Middle frontal gyrus (tissue), 1 donor: Measurements from ENCODE around the gene GPALPP1.
"Not testable (repeated sequence)": the region's sequence is repeated elsewhere in the genome, so short reads cannot be mapped to it uniquely, and the experiment has no call there.

Experiments used
- DNase-seq: peaks from one replicate; pipeline ENCODE4 v3.0.0-alpha.2; 2015; ENCODE audit warnings: low spot score; ENCODE audit errors: extremely low spot score

Gene GPALPP1

DNA sequence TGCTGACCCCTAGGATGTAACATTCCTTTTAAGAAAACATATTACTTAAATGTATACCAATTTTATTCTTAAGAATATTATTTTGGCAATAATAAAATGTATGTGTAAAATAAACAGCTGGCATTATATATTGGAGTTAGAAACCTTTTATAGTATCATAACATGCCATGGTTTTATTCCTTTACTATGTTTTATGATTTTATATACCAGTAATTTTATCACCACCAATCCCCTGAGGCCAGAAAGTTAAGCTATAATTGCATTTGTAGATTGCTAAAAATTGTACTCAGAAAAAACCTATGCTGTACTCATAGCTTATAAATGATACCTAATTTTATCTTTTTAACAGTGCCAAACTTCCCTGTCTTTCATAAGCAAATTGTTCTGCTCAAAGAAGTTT lies 17.9 kb downstream of the GPALPP1 start:
- DNase-seq, result no peak

DNA sequence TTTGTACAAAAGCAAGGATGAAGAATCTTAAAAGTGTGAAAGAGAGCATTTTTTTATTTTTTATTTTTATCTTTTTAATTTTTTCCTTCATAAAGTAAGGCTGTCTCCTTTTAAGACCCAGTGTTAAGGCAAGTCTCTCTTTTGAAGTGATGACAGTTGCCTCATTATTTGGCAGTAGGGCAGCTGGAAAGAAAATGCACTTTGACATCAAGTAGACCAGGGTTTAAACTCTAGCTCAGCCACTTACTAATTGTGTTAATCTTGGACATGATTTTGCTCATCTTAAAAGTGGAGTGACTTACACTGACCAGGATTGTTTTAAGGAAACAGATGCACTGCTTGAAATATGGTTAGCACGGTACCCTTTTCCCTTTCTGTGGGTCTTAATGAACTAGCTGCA lies 18.5 kb downstream of the GPALPP1 start:
- no peak for DNase-seq

DNA sequence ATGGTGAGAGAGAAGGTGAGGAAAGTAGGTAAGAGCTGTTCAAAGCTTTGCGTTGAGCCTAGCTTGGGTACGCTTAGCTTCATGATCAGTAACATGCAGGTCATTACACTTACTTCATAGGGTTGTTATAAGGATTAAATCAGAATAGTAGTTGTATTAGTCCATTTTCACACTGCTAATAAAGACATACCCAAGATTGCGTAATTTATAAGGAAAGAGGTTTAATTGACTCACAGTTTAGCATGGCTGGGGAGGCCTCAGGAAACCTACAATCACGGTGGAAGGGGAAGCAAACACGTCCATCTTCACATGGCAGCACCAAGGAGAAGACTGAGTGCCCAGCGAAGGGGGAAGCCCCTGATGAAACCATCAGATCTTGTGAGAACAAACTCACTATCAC lies 21.9 kb downstream of the GPALPP1 start:
- no peak for DNase-seq

DNA sequence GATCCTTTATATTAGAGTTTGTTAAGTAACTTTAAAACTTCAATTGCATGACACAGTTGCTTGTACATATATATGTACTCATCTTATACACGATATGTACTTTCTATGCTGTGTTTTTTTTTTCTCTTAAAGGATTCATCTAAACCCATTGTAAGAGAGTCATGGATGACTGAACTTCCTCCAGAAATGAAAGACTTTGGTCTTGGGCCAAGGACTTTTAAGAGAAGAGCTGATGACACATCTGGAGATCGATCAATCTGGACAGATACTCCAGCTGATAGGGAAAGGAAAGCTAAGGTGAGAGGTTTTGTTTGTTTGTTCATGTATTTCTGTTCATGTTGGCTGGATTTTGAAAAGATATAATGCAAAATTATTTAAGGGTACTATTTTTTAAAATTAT lies 26.0 kb downstream of the GPALPP1 start:
- no peak for DNase-seq

DNA sequence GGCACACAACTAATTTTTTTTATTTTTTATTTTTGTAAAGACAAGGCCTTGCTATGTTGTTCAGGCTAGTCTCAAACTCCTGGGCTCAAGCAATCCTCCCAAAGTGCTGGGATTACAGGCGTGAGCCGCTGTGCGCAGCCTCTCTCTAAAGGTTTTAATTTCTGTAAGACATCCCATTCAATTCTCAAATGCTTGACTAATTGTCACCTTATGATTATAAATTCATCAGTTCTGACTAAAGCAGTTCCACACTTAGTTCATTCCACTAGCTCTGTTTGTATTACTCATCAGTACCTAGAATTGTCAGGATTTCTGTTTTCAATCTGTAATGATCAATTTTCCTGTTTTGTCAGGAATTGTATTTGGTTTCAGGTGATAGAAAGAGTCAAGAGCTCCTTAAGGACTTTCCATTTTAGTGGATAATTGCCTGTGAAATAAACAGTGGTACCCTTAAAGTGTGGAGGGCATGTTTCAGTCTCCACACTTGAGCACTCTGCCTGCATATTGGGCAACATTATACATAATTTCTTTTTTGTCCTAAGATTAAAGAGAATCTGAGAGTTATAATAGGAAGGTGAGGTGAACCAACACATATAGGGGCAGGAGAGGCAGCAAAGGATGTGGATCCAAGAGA lies 27.6 kb downstream of the GPALPP1 start:
- no peak for DNase-seq

DNA sequence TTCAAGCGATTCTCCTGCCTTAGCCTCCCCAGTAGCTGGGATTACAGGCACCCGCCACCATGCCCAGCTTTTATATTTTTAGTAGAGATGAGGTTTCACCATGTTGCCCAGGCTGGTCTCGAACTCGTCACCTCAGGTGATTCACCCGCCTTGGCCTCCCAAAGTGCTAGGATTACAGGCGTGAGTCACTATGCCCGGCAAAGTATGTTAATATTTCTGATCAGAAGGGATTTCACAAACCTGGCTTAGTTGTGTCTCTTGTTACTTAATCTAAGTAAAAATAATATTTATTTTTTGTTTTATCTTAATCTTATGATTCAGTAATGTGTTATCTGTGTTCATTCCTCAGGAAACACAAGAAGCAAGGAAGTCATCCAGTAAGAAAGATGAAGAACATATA lies 30.6 kb downstream of the GPALPP1 start:
- not testable (repeated sequence) for DNase-seq

DNA sequence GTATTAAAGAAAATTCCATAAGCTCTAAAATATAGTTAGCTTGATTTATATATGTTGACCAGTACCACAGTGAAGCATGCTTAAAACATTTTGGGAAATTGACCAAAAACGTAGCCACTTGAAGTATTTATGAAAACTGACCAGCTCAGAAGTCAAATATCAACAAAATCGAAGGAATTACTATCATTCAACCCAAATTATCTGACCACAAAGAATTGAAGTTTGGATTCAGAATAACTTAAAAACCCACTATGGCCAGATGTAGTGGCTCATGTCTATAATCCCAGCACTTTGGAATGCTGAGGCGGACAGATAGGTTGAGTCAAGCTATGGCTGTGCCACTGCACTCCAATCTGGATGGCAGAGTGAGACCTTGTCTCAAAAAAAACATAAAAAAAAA lies 31.9 kb downstream of the GPALPP1 start:
- no peak for DNase-seq

DNA sequence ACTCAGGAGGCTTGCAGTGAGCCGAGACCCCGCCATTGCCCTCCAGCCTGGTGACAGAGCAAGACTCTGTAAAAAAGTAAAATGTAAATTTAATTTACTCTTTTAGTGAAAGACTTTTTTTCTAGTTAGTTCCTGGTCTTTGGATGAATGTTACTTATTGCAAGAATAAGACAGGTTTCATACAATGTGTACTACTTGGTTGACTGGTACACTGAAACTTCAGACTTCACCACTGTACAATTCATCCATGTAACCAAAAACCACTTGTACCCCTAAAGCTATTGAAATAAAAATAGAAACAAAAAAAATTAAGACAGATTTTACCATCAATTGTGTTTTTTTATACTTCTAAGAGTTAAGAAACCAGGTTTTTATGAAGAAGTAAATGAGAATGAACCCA lies 35.5 kb downstream of the GPALPP1 start:
- DNase-seq, result no peak

DNA sequence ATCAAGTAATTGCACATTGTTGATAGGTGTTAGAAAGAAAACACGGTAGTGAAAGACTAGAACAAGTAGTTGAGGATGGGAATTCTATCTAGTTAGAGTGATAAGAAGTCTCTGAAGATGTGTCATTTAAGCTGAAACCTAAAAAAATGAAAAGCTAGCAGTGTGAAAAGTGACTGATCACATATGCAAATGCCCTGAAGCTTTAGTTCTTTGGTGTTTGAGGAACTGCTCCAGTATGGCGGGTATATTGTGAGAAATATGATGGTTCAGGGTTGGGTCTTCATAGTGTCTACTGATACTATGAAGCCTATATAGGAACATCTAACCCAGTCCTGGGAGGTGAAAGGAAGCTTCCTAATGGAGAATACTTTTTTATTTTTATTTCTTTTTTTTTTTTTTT lies 45.0 kb downstream of the GPALPP1 start:
- no peak for DNase-seq

DNA sequence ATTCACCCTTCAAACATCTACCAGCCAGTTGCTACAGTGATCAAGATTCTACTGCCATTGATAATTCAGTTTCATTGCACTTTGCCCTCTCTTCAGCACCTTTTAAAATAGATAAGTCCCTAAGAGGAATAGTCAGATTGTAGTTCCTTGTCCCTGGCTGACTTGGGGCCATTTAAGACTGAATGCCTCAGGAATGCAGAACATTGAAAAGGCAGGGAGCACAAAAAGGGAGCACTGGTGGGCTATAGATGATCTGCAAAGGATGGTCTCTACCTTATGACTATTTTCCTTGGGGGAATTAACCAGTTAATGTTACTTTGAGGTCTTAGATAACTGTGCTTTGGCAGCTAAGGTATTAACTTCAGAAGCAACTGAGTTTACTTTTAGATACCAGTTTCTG lies 46.9 kb downstream of the GPALPP1 start:
- DNase-seq, result no peak

DNA sequence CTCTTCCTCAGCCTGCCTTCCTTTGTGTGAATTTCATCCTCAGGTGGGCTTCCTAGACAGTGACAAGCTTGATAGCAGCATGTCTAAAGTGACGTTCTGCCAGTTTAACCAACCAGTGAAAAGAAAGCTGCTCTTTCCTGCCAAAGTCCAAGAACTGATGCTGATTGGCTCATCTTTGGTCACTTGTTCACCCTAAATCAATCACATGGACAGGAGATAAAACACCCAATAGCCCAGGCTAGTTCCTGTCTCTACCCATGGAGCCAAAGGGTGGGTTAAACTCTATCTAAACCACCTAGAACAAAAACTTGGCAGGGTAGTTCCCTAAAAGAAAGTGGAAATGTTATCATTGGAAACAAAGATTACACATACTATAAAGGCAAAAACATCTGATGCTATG lies 50.8 kb downstream of the GPALPP1 start:
- no peak for DNase-seq

DNA sequence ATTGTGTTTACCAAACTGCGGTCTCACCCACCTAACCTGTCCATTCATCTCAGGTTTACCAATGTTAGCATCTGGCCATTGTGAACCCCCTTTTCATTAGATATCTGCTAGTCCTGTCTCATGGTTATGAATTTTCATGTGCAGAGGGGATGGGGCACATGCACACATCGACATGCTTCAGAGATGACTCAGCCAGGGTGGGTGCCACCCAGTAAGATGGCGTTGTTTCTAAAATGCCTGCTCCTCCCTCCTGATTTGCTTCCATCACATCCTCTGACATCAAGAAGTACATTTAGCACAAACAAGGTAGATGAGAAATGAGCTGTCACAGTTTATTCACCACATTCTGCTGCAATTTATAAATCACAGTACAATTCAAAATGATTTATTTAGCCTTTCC lies 51.3 kb downstream of the GPALPP1 start:
- no peak for DNase-seq

DNA sequence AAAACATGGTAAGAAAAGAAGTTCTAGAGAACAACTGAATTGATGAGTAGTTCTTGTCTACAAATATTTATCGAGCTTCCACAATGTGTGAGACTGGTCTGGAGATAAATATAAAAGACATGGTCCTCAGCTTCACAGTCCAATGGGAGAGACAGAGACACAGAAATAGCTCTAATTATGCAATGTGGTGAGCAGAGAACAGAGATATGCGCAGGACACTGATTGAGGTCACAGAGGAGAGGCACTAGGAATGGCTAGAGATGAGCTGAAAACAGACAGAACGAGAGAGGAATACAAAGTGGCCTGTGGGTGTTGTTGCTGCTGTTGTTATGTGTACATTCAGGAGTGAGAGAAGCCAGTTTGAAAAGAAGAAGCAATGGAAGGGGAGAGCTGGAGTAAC lies 53.2 kb downstream of the GPALPP1 start:
- no peak for DNase-seq

DNA sequence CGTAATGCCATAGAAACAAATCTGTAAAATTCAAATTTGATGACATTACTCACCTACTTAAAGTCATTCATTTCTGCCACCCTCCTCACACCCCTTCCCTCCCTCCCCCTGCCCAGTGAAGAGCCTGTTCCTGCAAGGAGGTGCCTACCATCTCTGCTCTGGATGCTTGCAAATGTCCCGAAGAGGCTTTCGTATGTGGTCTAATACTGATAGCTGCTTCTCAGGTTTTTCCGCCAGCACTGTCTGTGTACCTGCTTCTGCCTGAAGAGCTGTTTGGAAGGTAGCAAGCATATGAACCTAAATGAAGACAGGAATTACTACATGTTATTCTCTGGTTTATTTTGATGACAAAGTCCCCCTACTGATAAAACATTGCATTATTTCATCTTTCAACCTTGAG lies 57.1 kb downstream of the GPALPP1 start:
- DNase-seq, result no peak

DNA sequence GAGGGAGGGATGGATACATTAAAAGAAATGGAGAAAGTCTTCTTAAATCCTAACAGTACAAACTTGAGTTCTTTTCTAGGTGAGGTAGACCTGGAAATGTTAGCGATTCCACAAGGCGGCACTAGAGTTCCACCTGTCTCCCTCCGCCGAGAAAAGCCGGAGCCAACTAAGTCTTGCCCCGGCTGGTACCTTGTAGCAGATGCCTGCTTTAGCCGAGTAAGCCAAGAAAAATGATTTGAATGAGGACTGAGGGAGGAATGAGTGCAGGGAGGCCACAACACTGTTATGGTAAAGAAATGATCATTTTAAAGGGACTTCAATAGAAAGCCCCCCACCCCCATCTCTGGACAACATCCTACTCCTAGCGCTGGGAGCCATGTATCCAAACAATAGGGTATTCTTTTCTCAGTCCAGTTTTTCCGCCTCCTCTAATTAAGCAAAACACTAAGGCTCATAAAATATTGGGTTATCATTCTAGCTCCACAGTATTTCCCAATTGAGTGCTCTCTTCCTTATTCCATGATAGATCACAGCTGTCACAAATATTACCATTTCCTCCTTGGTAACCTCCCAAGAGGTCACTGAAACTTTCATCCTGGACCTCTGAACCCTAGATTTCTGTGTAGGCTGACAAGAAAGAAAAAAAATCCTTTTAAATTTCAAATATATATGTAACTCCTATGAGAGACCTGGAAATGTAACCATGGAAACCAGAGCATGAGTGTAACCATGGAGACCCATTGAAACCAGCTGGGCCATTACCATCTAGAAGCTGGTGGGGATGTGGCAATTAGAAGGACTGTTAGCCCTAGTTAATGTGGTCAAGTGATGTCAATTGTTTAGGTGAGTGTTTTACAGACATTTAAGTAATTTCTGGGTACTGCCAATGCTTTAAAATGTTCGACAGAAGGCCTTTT lies 58.3 kb downstream of the GPALPP1 start:
- peak; percentile 87 for DNase-seq

DNA sequence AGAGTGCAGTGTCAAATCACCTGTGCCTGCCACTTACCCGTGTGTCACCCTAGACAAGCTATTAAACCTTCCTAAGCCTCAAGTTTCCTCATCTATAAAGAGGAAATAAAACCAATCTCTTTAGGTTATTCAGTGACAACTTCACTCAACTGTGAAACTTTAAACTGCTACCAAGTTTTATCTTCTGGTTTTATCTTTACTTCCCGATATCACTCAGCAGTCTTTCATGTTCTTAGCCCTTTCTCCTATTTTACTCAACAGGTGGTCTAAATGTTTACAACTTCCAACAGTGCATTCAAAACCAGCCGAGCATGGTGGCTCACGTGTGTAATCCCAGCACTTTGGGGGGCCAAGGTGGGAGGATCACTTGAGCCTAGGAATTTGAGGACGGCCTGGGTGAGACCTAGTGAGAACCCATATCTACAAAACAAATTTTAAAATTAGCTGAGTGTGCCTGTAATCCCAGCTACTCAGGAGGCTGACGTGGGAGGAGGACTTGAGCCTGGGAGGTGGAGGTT lies 59.6 kb downstream of the GPALPP1 start:
- no peak for DNase-seq

DNA sequence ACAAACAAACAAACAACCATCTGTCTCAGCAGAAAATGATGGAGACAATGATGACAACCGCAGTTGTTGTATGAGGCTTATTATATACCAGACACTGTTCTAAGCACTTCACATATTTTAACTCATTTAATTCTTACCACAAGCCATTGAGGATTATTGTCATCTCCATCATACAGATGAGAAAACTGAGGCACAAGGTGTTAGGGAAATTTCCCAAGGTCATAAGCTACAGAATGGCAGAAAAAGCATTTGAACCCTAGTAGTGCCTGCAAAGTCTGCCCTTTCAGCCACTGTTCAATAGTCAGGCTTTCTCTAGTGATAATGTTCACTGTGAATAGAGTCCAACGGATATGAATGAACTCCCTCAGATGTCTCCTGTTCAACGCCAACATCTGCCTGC lies 60.1 kb downstream of the GPALPP1 start:
- no peak for DNase-seq

DNA sequence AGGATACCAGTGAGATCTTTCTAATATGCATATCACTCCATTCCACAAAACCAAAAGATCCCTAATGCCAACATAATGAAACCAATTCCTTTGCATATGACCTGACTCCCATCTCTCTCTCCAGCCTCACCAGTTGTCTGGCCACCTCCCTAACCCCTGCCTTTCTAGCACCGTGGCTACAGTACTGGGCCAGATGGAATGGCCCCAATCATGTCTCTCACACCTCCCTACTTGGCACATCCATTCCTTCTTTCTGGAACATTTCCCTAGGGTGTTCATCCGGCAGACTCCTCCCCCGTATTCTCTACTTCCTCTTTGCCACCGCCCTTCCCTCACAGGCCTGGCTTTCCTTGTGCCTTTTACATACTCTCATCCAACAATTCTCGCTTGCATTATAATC lies 62.0 kb downstream of the GPALPP1 start:
- no peak for DNase-seq

DNA sequence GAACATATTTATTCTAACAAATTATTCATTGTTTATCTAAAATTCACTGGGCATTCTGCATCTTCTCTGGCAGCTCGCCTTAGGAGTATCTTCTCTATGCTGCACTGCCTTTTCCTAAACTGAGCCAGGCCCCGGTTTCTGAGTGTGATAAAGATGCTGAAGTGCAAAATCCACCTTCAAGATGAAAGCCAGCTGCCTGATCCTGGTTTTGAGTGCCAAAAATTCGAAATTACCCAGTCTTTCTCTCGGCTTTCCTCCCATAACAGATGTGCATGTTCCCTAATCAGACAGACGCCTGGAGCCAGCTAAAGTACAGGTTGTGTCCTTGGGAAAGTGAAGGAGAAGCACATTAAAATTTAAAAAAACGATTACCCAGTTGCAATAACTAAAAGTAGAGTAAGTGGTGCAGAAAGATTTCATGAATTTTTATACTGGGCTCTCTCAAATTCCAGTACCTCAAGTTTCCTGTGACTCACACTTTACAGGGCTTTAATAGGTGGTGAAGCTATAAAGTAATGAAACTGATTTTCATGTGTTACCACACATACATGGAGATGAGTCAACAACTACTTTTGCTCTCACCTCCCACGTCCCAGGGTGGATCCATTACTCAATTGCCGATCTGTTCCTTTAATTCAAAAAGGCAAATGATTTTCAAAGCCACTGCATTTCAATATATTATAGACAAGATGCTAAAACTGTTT lies 66.0 kb downstream of the GPALPP1 start:
- DNase-seq, result peak; percentile 66

DNA sequence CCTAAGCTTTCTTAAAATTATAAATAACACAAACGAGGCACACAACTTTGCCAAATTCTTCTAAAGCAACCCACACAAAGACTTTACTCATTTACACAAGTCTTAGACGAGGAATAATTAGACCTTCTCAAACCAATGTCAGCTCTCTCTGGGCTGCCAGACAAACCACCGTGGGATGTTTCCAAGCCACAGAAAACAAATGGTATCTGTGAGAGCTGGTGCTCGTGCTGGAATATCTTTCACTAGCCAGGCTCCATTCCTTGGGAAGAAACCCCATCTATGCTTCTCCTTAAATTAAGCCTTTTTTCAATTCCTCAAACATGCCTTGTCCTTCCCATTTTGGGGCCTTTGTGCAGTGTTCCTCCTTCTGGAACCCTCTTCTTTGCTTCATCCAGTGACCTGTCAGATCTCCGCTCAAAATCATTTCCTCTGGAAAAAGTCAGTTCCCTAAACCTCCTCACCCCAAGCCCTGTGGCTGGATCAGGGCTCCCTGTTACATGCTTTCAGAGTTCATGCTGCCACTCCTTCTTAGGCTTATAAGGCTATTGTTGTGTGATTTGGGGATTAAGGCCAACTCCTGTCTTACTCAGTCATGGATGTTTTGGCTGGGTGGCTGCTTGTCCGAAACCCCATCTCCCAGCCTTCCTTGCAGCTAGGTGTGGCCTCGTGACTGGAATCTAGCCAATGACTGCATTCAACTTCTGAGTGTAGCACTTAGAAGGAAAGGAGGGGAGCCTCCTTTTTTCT lies 66.7 kb downstream of the GPALPP1 start:
- DNase-seq, result peak; percentile 36

DNA sequence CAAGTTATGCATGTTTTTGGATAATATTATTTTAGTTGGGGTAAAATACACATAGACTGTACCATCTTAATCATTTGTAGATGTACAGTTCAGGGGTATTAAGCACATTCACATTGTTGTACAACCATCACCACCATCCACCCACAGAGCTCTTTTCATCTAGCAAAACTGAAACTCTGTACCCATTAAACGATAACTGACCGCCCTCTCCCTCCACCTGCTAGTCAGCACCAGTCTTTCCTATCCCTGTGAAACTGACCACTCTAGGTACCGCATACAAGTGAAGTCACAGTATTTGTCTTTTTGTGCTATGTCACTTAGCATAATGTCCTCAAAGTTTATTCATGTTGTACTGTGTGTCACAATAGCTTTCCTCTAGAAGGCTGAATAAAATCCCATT lies 70.7 kb downstream of the GPALPP1 start:
- DNase-seq, result no peak
